HG03342 (cell line): ENCODE measurements around the gene ZER1.
A peak's percentile ranks its signal among the peaks of the same experiment; 100 is the strongest.

Source experiments
- ATAC-seq: cut with Tn5 transposase; IDR thresholded peaks from one replicate; pipeline ENCODE4 v1.9.1; 2021; ENCODE audit warnings: mild to moderate bottlenecking, moderate library complexity; ENCODE audit not compliant: unreplicated experiment

The ZER1 gene

DNA sequence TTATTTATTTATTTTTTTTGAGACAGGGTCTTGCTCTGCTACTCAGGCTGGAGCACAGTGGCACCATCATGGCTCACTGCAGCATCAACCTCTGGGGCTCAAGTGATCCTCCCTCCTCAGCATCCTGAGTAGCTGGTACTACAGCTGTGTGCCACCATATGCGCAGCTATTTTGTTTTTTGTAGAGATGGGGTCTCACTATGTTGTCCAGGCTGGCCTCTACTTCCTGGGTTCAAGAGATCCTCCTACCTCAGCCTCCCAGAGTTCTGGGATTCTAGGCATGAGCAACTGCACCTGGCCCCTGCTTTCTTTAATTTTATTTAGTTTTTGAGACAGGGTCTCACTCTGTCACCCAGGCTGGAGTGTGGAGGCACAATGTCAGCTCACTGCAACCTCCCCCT, 28.3 kb downstream of the ZER1 start:
- ATAC-seq = no peak

DNA sequence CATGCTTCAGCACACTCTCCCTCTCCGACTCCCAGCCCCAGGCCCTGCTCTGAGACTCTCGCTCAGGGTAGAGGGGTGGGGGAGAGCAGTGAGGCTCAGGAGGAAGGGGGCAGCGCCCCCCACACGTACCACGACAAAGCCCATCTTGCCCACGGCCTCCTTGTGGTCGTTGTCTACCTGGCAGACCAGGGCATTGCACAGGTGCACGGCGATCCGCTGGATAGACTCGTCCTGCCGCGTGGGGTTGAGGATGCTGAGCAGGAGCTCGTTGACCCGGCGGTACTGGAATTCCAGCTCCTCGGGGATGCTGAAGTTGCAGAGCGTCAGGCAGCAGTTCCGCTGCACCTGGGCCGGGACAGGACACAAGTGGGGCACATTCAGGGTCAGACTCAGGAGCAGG, 29.3 kb downstream of the ZER1 start:
- ATAC-seq = no peak

DNA sequence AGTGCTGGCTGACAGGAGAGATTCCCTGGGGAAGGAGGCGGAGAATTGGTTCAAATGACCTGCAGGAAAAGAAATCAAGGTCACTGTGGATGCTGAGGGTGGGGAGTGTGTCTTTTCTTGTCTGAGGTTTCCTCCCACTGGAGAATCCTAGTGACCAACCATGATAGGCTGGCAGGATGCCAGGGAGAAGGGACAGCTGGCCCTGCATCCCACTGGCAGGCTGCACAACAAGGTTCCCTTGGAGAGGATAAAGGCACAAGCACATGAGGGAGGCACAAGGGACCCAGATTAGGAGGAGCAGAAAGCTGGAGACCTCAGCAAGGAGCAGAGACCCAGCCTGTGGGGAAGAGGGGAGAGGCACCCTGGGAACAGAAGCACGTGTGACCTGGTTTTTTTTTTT, 36.4 kb downstream of the ZER1 start:
- no peak for ATAC-seq

- ATAC-seq = no peak
These were observed 38.5 kb downstream of the ZER1 start for GRCh38 chr9:128733256-128733655.

GRCh38 chr9:128732576-128732975, 39.2 kb downstream of the ZER1 start:
- no peak for ATAC-seq

DNA sequence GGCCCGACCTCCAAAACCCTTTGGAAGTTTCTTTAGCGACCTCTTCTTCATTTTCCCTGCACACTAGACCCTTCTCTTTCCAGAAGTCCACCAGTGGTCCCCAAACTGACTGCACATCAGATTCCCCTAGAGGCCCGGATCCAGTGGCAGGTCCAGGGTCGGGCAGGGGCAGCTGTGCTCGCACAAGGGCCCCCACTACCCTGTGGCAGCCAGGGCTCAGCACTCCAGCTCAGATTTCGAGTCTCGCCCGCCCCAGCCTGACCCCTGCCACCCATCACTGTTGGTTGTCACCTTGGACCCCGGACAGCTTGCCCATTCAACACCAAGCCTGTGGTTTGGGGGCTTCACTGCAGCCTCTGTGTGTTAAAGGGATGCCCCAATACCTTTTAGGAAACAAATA, 40.0 kb downstream of the ZER1 start:
- ATAC-seq = no peak

- ATAC-seq = no peak
These were observed 40.6 kb downstream of the ZER1 start for GRCh38 chr9:128731093-128731492.

- ATAC-seq = no peak
These were observed 41.8 kb downstream of the ZER1 start for GRCh38 chr9:128729766-128730517.

DNA sequence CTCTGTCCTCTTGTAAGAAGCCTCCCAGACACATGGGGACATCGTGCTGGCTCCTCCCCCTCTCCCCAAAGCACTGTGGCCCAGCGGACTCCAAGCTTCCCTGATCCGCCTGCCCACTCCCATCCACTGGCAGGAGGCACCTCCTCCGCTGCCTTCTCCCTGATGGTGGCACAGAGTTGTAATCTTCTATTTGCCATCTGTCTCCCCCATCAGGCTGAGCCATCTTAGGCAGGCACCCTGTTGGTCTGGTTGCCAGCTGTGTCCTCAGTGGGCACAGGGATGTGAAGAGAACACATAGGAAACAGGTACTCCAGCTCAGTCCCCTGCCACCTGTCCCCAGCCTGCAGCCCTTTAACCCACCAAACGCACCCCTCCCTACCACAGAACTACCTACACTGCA, 42.4 kb downstream of the ZER1 start:
- no peak for ATAC-seq

GRCh38 chr9:128728298-128728697, 43.4 kb downstream of the ZER1 start:
- no peak for ATAC-seq

DNA sequence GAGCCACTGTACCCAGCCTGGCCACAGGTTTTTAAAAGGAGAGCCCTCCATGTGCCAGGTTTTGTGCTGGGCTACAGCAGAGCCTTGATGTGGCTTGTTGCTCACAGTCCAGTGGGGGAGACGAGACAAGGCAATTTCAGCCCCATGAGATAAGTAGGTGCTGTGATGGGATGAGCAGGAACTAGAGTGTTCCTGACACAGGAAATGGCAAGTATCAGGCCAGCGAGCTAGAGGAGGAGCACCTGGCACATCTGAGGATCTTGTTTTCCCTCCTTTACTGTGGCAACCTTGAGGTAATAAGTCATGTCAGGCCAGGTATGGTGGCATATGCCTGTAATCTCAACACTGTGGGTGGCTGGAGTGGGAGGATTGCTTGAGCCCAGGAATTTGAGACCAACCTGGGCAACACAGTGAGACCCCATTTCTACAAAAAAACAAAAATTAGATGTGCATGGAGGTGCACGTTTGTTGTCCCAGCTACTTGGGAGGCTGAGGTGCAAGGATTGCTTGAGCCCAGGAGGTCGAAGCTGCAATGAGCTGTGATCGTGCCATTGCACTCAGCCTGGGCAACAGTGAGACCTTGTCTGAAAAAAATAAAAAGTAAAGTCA, 44.0 kb downstream of the ZER1 start:
- ATAC-seq = no peak

- peak; percentile 2 for ATAC-seq
These were observed 46.9 kb downstream of the ZER1 start for GRCh38 chr9:128724744-128725211.

- ATAC-seq = peak; percentile 95
These were observed 47.6 kb downstream of the ZER1 start, which contains the start of gene ZDHHC12 for GRCh38 chr9:128723866-128724743. Gene ZDHHC12, minus strand, starts transcription at chr9:128724127. Its CDS starts 34 bp downstream, at chr9:128724093.

- no peak for ATAC-seq
These were observed 48.3 kb downstream of the ZER1 start for GRCh38 chr9:128723352-128723865.

DNA sequence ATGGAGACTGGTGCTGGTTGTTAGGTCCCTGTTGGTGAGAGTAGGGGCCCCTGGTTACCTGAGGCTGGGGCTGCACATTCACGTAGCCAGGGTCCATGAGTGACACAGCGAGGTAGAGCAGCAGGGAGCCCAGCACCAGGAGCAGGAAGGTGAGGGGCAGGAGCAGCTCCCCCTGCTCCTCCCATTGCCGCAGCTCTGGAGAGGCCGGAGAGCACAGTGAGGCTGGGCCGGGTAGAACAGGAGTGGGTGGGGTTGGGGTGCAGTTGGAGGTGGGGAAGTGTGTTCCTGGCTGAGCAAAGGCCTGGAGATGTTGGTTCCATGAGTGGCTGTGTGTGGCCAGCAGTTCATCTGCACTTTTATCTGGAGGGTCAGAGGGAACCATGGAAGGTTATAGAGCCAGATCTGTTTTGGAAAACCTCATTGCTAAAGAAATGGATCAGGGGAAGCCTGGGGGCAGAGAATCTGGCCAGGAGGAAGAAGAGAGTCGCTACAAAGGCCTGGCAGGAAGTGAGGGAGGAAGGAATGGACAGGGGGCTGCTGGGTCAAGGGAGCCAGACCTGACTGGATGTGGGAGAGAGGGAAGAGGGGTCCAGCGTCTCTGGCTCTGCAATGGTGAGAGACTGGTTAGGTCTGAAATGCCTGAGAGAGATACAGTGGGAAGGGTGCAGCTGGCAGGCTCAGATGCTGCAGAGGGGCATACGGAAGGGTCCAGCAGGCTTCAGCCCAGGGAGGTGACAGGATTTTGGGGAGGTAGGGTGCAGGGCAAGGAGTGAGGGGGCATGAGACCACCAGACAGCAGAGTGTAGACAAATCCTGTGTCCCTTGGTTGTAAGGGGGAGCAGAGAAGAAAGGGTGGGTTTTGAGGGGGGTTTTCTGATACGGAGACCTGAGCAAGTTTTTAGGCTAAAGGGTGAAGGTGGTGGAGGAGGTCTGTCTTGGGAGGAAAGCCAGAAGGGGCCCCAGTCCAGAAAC, 49.1 kb downstream of the ZER1 start:
- ATAC-seq = no peak

- no peak for ATAC-seq
These were observed 50.2 kb downstream of the ZER1 start for GRCh38 chr9:128721487-128722010.

- ATAC-seq = no peak
These were observed 50.8 kb downstream of the ZER1 start for GRCh38 chr9:128720841-128721486.

- ATAC-seq = no peak
These were observed 51.7 kb downstream of the ZER1 start for GRCh38 chr9:128719919-128720605.

GRCh38 chr9:128718475-128718874, 53.3 kb downstream of the ZER1 start:
- ATAC-seq = no peak
